Activated T-cell treated with anti-CD3 and anti-CD28 coated beads for 48 hours (primary cell): ENCODE data around the gene SYTL3.
"Not testable (repeated sequence)": the region's sequence is repeated elsewhere in the genome, so short reads cannot be mapped to it uniquely, and the experiment has no call there.

Source experiments
- DNase-seq: peaks from one replicate; pipeline ENCODE4 v3.0.0-alpha.2; 2020; ENCODE audit warnings: low read depth

Gene SYTL3

GRCh38 chr6:158622545-158623190 is 27.2 kb upstream of the SYTL3 start:
- DNase-seq: no peak

GRCh38 chr6:158624684-158625682 is 24.9 kb upstream of the SYTL3 start:
- no peak for DNase-seq

DNA sequence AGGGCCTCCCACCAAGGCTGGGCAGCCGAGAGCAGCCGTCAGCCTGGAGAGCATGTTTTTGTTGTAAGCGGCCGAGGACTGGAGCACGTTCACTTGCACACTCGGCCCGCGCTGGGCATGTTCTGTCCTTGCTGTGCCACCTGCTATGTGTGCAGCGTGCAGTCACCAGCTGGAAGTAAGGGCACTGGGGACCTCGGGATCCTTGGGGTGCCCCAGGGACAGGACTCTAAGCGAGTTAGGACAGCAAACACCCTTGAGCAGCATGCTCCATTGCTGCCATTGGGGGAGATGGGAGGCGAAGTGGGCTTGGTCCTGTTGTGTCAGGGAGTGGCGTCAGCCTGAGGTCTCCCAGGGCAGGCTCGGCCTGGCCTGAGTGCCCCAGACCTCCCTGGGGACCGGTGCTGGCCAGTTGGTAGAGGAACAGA is 24.0 kb upstream of the SYTL3 start:
- DNase-seq: no peak

DNA sequence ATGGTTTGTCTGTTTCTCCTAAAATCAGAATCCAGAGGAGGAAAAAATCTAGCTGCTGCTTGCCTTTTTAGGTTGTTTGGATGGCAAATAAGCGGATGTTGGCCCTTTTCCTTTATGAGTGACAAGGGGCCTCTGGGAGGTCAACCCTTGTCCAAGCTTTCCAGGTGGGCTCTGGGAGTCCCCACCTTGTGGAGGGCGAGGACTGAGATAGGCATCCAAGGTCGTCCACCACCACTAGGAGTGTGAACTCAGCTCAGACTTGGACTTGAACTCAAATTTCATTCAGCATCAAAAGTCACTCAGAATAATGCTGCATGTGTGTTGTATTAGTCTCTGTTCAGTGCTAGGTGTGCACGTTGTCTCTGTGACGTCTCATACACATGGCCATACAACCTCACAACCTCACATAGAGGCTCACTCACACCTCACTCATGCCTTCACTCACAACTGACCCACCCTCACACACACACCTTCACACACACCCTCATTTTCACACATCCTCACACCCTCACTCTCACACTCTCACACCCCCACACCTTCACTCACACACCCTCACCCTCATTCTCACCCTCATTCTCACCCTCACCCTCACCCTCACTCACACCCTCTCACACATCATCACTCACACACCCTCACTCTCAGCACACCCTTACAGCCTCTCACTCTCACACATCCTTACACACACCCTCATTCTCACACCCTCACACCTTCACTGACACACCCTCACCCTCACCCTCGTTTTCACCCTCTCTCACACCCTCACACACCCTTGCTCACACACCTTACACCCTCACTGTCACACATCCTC is 23.3 kb upstream of the SYTL3 start:
- DNase-seq: no peak

DNA sequence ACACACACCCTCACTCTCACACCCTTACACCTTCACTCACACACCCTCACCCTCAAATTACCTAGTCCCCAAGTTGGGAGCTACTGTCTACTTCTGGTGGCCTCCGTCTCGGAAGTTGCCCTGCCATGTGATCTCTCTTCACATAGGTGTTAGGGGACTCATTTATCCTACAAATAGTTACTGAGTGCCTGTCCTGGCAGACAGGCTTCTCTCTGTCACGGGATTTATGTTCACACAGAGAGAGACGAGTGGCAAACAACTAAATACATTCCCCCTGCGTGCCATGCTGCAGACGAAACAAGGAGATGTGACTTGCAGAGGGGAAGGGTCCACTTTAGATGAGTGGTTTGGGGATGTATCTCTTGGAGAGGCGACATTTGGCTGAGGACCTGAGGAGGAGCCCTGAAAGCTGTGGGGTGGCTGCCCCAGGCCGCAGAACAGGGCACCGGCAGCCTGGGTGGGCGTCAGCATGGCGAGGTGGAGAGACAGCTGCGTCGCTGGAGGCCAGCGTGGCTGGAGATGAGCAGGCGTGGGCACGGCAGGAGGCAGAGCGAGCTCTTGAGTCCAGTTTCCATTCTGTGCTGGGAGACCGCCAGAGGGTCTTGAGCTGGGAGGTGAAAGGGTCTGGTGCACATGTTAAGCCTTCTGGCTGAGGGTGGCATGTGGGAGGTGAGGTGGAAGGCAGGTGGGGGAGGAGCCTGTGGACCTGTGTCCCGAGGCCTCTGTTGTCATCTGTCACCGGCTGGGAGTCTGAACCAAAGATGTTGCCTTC is 22.5 kb upstream of the SYTL3 start:
- no peak for DNase-seq

GRCh38 chr6:158627940-158628211 is 22.0 kb upstream of the SYTL3 start:
- DNase-seq: no peak

DNA sequence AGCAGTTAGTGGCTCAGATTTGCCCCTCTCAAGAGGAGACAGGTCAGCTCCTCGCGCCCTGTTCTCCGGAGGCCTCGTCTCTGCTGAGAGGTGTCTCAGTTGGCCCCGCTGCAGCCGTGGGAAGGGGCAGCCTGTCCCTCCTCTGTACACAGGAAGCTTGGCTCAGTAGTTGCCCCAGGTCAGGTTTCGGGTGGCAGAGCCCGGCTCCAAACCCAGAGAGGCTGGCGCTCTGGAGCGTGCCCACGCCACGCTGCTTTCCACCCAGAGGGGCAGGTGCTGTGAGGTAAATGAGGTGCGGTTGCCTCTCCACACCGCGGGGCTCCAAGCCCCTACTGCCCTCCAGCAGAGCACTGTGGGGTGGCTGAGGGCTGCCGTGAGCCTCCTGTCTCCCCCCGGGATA is 21.3 kb upstream of the SYTL3 start:
- DNase-seq: no peak

GRCh38 chr6:158629367-158630221 is 20.3 kb upstream of the SYTL3 start:
- no peak for DNase-seq

DNA sequence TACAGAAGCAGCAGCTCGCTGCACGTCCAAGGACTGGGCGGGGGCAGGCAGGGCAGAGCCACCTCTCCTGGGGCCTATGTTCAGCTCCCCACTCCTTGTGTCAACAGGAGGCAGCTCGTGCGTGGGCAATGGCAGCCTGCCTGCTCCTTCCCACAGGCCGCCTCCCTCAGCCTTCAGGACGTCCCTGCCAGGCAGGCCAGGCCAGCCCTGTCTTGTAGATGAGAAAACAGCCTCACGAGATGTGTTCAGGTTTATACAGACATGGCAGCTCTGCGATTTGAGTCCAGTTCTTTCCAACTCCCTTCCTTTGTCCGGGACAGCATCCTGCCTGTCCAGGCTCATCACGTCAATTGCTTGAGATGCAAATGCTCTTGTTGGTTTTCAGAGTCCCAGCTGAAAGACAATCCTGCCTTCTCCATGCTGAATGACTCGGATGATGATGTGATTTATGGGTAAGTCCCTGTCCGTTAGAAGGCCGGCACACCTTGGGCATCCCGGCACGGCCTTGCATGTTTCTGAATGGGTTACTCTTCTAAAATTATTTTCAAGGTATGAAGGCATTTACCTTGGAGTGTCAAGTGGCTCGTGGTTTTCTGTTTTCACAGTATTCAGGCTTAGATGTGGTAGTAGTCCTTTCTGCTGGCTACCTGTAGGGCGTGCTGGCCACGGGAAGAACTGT is 18.8 kb upstream of the SYTL3 start:
- DNase-seq: no peak

GRCh38 chr6:158631678-158632537 is 17.9 kb upstream of the SYTL3 start:
- no peak for DNase-seq

DNA sequence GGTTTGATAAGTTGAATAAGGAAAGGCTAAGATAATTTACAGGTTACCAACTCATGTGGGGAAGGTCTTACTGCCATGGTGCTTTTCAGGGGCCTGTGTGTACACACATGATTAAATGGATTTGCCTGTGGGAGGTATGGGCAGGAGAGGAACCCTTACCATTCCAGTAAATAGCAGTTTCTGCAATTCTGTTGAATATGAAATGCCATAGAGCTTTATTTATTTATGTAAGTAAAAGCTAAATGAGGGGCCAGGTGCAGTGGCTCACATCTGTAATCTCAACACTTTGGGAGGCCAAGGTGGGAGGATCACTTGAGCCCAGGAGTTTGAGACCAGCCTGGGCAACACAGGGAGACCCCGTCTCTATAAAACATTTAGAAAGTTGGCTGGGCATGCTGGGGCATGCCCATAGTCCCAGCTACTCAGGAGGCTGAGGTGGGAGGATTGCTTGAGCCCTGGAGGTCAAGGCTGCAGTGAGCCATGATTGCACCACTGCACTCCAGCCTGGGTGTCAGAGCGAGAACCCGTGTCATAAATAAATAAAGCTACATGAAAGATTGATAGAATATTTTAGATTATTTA is 17.2 kb upstream of the SYTL3 start:
- DNase-seq: not testable (repeated sequence)

GRCh38 chr6:158633127-158633526 is 16.7 kb upstream of the SYTL3 start:
- DNase-seq: no peak

- no peak for DNase-seq
Measured at GRCh38 chr6:158634695-158635426, 15.0 kb upstream of the SYTL3 start.

- no peak for DNase-seq
Measured at GRCh38 chr6:158635427-158636073, 14.3 kb upstream of the SYTL3 start.

GRCh38 chr6:158636778-158637177 is 13.1 kb upstream of the SYTL3 start:
- no peak for DNase-seq

GRCh38 chr6:158638324-158638854 is 11.5 kb upstream of the SYTL3 start:
- no peak for DNase-seq

DNA sequence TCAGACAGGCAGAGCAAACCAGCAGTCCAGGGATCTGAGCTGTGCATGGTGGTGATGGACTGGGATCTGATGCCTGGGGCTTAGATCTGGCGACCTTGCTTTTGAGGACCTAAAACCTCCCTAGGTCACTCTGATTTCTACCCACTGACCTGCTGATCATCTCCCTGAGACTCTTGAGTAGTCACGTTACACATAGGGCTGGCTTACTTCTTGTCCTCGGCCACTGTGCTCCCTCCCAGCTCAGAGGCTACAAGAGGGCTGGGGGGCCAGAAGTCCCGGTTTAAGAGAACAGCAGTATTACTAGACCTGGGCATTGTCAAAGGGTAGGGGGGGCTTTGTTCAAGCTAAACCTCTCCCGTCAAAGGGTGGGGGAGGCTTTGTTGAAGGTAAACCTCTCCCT is 10.8 kb upstream of the SYTL3 start:
- DNase-seq: no peak

- no peak for DNase-seq
Measured at GRCh38 chr6:158640519-158640918, 9.3 kb upstream of the SYTL3 start.
